Hematopoietic multipotent progenitor cell (in vitro differentiated cells): ENCODE results near the gene SLC13A3. TPM values are rescaled to one million over a fixed set of nuclear protein-coding genes. Genes with fewer than 3 reads are reported as not detected.

ENCODE experiments used
- DNase-seq, 3 donors: peaks; one replicate each; pipeline ENCODE4 v3.0.0-alpha.2; 2011 to 2015; ENCODE audit warnings: low read depth in 2 of 3, low spot score in 2 of 3
- total RNA-seq: library from RNA; depleted of rRNA; stranded (reverse); fragments of >200 nt; gene quantifications from one replicate; pipeline ENCODE4 v1.2.3, GENCODE V29; 2012

SLC13A3 gene
- total RNA-seq, 1 donor: under 0.01 TPM

DNA sequence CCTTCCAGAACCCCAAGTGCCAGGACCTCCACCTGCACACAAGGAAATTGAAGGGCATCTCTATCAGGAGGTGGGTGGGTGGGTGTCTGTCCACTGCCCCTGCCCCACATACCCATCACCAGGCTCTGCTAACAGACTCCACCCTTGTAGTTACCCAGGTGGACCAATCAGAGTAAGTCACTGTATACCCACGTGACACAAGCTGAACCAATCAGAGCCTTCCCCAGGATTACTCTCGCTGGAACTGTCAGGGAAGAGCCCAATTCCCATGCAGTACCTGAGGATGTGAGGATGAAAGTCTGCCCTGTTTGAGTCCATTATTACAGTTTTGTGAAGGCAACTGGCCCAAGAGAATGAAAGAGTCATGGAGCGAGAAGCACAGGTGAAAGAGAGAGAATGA is 105.0 kb downstream of the SLC13A3 start:
- no peak for DNase-seq

DNA sequence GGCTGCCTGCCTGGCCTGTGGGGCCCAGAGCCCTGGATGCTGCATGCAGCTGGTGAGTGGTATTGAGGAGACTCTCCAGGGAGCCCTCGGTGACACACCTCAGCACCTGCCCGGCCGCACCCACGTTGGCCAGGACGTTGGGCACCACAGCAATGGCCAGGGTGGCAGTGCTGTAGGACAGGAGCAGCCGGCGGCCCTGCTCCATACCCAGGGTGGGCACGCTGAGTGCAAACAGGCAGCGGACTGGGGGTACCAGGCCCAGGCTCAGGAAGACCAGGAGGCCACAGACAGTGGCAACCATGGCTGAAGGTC is 105.5 kb downstream of the SLC13A3 start:
- no peak for DNase-seq

DNA sequence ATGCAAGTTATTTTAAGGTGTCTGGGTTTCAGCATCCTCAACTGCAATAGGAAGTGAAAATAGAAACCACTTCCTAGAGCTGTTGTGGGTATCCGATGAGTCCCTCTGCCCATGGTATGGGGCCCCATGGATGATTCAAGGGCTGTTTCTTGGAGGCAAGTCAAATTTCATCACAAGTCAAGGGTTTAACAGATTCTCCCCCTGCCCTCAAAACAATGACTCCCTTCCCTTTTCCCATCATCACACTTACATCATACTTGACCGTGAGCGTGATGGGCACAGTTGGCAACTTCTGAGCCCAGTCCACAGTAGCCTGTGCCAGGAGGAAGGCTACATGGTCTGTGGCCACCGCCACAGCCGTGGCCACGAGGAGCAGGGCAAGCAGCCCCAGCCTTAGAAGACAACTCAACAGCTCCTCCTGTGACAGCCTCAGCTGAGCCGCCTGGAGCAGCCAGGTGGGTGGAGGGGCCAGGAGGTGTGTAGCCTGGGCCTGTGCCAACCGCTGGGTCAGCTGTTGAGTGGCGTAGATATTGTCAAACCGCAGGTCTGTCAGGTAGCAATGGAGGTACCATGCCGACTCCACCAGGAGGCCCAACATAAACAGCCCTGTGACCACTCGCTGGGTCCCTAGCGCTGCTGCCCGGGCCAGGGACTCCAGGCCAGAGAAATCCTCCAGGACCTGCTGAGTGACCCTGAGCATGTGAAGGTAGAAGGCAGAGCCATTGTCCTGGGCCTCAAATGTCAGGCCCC is 106.0 kb downstream of the SLC13A3 start:
- peak in 2 of 3 donors; percentile 77 to 87 for DNase-seq

GRCh38 chr20:46544576-46544975 is 106.7 kb downstream of the SLC13A3 start:
- DNase-seq: peak in 1 of 3 donors; percentile 36

DNA sequence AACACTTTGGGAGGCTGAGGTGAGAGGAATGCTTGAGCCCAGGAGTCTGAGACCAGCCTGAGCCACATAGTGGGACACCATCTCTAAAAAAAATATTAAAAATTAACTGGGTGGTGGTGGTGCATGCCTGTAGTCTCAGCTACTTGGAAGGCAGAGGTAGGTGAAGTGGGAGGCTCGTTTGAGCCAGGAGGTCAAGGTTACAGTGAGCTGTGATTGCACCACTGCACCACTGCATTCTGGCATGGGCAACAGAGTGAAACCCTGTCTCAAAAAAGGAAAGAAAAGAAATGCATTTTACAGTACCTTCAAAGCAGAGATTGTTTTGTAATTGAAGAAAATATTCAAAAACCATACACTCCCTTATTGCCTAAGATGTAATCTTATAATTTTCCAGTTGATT is 107.3 kb downstream of the SLC13A3 start:
- no peak for DNase-seq

- DNase-seq: no peak
Measured at GRCh38 chr20:46543033-46543432, 108.2 kb downstream of the SLC13A3 start.

- DNase-seq: no peak
Measured at GRCh38 chr20:46541229-46541935, 109.9 kb downstream of the SLC13A3 start.

- no peak for DNase-seq
Measured at GRCh38 chr20:46539113-46539512, 112.1 kb downstream of the SLC13A3 start.

GRCh38 chr20:46530640-46531039 is 120.6 kb downstream of the SLC13A3 start:
- DNase-seq: no peak

- DNase-seq: peak in 1 of 3 donors; percentile 62
Measured at GRCh38 chr20:46523696-46524328, 127.4 kb downstream of the SLC13A3 start.

DNA sequence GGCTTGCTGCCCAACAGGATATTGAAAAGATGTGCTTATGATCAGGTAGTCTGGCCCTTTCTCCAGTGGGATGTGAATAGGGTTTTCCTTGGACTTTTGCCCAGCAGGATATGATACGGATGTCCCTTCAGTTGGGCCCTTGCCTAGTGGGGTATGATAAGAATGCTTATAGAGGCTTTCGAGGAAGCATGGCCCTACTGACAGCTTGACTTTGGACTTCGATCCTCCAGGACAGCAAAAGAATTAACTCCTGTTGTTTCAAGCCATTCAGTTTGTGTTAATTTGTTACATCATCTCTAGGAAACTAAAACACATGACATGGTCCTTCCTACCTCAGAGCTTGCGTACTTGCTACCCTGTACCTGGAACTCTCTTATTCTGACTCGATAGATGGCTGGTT is 128.2 kb downstream of the SLC13A3 start:
- DNase-seq: no peak

DNA sequence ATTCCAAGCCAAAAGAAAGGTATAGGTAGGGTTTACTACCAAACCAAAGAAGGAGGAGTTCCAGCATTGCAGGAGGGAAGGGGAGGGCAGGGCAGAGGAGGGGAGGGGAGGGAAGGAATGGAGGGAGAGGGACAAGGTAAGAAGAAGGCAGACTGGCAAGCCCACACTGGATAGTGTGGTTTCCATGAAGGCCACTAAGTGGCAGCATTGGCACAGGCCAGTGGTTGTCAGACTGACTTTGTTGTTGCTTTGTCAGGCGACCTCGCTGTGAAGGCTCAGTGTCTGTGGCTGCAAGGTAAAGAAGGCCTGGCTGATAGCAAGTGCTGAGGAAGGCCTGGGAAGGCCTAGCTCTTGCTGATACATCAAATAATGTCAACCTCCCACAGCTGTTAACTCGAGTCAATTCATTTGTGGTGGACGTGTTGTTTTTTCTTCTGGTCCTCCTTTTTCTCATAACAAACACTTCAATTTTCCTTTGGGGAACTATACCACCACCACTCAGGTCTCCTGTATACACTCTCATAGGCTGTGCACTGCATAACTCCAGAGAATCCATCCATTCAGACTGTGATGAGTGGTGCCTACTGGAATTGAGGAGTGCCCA is 130.2 kb downstream of the SLC13A3 start:
- DNase-seq: peak in 2 of 3 donors; percentile 51 to 73

DNA sequence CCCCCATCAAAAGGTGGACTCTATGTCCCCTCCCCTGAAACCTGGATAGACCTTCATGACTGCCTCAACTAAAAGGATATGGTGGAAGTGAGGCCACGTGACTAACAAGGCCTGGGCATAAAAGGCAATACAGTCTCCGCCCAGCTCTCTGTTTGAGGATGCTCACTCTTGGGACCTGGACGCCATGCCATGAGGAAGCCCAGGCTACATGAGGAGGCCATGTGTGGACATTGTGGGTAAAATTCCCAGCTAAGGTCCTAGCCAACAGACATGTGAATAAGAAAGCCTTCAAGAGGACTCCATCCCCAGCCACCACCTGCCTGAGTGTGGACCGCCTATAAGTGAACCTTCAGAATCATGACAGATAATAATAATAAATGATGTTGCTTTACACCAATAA is 130.7 kb downstream of the SLC13A3 start:
- DNase-seq: no peak

GRCh38 chr20:46519471-46520068 is 131.7 kb downstream of the SLC13A3 start:
- no peak for DNase-seq

GRCh38 chr20:46512943-46513844 is 138.1 kb downstream of the SLC13A3 start, which contains the start of gene ZNF334:
TSS of gene ZNF334 (minus strand) at chr20:46513559. CDS start at chr20:46512102, 1,457 bp downstream.
- peak in 2 of 3 donors; percentile 22 to 33 for DNase-seq

DNA sequence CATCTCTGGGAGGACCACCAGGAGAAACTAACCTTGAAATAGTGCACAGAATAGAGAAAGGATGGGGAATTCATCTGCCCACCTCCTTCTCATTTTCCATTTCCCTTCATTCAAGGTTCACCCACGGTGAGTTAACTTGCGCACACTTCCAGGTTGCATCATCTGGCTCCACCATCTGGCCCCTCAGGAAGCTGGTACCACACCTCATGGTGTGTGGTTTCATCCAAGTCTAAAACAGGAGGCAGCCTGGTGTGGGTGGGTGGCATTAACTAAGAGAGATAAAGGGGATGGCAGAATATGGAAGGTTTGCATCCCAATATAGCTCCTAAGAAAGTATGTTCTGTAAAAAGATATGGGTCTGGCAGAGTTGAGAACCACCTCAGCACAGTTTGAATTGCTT is 141.7 kb downstream of the SLC13A3 start:
- peak in 2 of 3 donors; percentile 77 to 87 for DNase-seq
